Measurements from ENCODE around the gene SLC38A10.

Gene SLC38A10

GRCh38 chr17:81295031-81295675 lies at the start of gene SLC38A10:
TSS of gene SLC38A10 (minus strand) at chr17:81295307. CDS start at chr17:81294921, 386 bp downstream.
- peak; percentile 34 to 94 (median 85) for DNase-seq

- peak in 2 of 51 donors; percentile 24 to 54 for DNase-seq
Observed at GRCh38 chr17:81342269-81343070, 47.4 kb upstream of the SLC38A10 start.

- DNase-seq: peak in 1 of 51 donors; percentile 46
Observed at GRCh38 chr17:81341516-81342268, 46.6 kb upstream of the SLC38A10 start.

DNA sequence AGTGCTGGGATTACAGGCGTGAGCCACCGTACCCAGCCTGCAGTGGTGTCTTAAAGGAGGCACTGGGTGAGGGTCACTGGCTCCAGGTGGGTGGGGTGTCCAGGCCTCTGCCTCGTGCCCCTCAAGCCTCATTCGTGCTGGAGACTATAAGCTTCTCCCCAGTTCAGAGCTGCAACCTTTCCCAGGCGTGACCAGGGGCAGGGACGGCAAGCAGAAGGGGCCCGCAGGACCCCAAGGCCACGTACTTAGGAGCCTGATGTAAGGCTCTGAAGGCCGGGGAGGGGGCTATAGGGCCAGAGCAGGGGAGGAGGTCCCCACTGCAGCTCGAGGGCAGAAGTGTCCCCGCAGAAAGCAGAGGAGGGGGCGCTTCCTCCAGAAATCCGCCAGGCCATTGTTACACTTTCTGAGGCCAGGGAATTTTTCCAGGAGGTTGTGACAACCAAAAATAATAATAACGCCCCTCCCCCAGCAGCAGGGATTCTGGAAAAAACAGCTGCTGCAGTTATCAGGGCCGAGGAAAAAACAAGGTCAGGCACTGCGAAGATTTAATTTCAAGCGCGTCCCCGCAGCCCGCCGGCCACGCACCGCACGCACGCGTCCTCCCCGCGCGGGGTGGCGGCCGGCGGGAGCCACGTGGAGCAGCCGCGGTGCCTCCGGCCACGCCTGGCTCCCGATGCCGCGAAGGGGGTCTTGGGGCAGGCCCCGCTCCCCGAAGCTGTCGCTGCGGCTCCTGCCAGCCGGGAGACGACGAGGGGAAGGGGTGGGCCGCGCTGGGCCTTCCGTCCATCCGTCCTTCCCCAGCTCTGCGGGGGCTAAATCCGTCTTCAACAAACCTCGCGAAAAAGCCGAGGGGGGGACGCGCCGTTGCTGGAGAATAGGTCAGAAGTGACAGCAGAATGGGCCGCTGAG lies 45.8 kb upstream of the SLC38A10 start:
- peak in 3 of 51 donors; percentile 20 to 30 (median 29) for DNase-seq

DNA sequence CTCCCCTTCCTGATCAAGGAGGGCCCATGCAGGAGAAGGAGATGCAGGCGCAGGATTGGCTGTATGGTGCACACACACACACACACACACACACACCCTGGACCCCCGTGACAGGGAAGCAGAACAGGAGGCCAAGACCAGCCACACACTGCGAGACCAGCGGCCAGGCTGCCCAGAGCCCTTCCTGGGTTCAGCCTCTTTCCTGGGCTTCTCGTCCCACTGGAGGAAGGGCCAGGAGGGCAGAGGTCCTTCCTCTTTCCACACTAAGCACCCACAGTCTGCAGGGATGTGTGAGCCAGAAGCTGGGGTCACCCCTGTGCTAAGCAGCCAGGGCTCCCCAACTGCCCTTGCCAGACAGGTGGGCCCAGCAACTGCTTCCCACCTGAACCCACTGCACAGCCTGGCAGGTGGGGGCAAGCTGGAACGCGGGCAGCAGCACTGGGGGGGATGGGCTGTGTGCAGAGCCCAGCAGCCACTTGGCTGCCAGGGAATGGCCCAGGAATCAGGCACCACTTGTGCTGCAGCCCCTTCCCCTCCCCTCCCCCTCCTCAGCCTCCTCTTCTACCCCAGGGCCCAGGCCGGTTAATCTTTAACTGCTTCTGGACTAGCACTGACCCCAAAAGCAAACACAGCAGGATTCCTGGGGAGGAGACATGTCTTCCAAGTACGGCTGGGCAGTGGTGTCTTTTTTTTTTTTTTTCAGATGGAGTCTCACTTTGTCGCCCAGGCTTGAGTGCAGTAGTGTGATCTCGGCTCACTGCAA lies 44.6 kb upstream of the SLC38A10 start:
- DNase-seq: no peak

DNA sequence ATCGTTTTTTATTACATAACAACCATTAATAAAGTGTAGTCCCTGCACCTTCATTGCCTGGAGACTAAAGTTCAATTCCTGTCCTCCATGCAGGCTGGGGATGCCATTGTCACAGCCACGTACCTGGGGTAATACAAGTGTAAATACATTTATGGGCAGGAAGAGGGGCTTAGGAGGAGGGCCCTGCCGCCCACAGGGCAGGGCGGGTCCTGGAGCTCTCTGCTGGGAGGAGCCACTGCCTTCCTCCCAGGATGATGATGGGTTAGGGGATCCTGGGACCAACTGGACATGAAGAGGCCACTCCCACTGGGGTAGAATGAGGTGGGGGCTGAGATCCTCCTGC lies 44.1 kb upstream of the SLC38A10 start:
- no peak for DNase-seq

DNA sequence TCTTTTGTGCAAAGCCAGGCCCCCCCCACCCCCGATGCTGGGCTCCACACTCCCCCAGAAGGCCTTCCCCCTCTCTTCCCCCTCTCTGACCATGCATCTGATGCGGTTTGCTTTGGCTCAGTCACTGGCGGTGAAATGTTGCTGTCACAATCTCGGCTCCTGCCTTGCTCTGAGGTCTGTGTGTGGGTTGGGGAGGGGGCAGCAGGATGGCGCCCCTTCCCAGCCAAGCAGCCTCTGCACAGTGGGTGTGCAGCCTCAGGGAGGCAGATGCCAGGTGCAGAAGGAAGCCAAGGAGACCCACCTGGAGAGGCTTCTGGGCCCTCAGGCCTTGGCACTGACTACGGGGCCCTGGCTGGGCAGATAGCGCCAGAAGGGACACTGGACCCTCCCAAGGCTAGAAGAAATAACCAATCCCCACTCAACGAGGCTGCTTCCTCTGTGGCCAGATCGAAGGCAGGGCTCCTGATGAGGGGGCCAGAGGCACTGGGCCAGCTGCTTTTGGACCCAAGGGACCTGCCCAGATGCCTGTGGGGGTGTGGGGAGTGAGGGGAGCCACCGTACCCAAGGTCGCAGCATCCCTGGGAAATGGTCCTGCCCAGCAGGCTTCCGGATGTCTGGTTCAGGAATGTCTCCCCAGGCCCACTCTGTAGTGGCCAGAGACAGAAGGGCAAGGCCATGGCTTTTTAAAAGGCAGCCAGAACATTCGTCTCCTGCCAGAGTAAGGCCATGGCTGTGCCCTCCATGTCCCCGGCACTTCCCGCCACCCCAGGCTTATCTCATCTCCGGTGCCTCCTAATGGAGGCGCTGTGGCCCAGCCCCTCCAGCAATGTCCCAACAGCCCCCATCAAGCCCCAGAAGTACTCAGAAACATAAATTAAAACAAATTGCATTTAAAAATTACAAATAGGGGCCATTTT lies 43.4 kb upstream of the SLC38A10 start:
- DNase-seq: no peak

- no peak for DNase-seq
Observed at GRCh38 chr17:81337476-81337879, 42.4 kb upstream of the SLC38A10 start.

DNA sequence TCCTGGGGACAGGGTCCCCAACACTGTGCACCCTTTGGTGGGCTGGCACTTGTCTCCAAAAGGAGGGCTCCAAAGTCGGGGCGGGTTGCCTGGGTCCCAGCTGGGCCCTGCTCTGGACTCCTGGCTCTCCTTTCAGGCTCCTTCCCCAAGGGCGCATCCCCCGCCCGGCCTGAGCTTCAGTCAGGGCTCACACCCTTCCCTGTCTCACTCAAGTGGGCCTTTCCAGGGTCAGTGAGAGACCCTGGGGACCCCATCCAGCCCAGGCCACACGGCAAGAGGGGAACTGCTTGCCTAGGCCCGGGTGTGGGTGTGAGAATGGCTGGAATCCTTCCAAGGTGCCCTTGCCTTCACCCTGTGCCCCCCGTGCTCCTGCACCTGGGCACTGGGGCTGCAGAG lies 41.8 kb upstream of the SLC38A10 start:
- DNase-seq: no peak

- DNase-seq: no peak
Observed at GRCh38 chr17:81336296-81336929, 41.3 kb upstream of the SLC38A10 start.

DNA sequence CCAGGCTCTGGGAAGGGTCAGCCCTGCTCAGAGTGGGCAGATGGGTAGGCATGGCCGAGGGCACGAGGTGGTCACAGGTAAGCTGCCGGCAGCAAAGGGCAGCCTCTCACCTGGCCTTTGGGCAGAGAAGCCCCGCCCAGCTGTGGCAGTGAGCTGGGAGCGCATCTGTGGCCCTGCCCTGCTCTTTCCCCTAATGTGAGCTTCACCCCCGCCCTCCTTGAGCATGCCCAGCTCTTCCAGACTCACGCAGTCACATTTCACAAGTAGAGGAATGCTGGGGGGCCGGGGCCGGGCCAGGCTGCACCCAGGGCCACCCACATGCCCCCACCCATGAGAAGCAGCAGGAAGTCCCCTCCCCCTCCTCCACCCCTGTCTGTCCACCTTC lies 40.7 kb upstream of the SLC38A10 start:
- DNase-seq: no peak

- no peak for DNase-seq
Observed at GRCh38 chr17:81334987-81335772, 40.1 kb upstream of the SLC38A10 start.

- no peak for DNase-seq
Observed at GRCh38 chr17:81334391-81334901, 39.3 kb upstream of the SLC38A10 start.

- no peak for DNase-seq
Observed at GRCh38 chr17:81333616-81334368, 38.7 kb upstream of the SLC38A10 start.

- DNase-seq: no peak
Observed at GRCh38 chr17:81332914-81333528, 37.9 kb upstream of the SLC38A10 start.

- no peak for DNase-seq
Observed at GRCh38 chr17:81332118-81332834, 37.2 kb upstream of the SLC38A10 start.

Measured in hypothalamus (tissue), 51 donors.